CD14-positive monocyte (primary cell): ENCODE measurements around the gene TULP3. TPM values are rescaled to one million over a fixed set of nuclear protein-coding genes. Genes with fewer than 3 reads are reported as not detected.

Experiments used
- DNase-seq, 3 donors: peaks; one replicate each; pipeline ENCODE4 v3.0.0-alpha.2; 2011 to 2022
- H2AFZ ChIP-seq: 2 replicates; pipeline ENCODE4 v1.6.0; 2012; ENCODE audit warnings: mild to moderate bottlenecking, low read depth, low read length, inconsistent platforms; ENCODE audit not compliant: insufficient read depth, poor library complexity, severe bottlenecking
- H3K27ac ChIP-seq, 2 donors: 1 replicate in 1 of 2; 2 replicates in 1 of 2; pipeline ENCODE4 v1.5.1; 2012 to 2013; ENCODE audit warnings: low read length in 2 of 2, control low read depth in 1 of 2, inconsistent platforms in 1 of 2, low read depth in 1 of 2, mild to moderate bottlenecking in 1 of 2
- H3K27me3 ChIP-seq, 2 donors: one replicate each; pipeline versions ENCODE4 v1.6.0 to v1.6.1; 2011 to 2013; ENCODE audit warnings: low read length in 2 of 2; ENCODE audit not compliant: control insufficient read depth in 2 of 2, insufficient read depth in 2 of 2
- H3K36me3 ChIP-seq, 2 donors: replicated peaks in 1 of 2; 1 replicate in 1 of 2; 2 replicates in 1 of 2; pipeline versions ENCODE4 v1.5.1 to v1.6.1; 2012 to 2013; ENCODE audit warnings: low read length in 2 of 2, control low read depth in 1 of 2, inconsistent platforms in 1 of 2, mild to moderate bottlenecking in 1 of 2; ENCODE audit not compliant: insufficient read depth in 2 of 2, control insufficient read depth in 1 of 2
- H3K4me1 ChIP-seq, 2 donors: 1 replicate in 1 of 2; 2 replicates in 1 of 2; pipeline versions ENCODE4 v1.5.1 to v1.6.1; 2012 to 2013; ENCODE audit warnings: low read length in 2 of 2, control low read depth in 1 of 2, inconsistent platforms in 1 of 2, mild to moderate bottlenecking in 1 of 2, moderate library complexity in 1 of 2; ENCODE audit not compliant: insufficient read depth in 2 of 2, control insufficient read depth in 1 of 2
- H3K4me2 ChIP-seq: replicated peaks from 2 replicates; pipeline ENCODE3; 2012; ENCODE audit warnings: low read length, moderate library complexity, mild to moderate bottlenecking; ENCODE audit not compliant: poor library complexity, severe bottlenecking; ENCODE audit errors: extremely low read depth
- H3K4me3 ChIP-seq, 3 experiments: fragments of 200-600 bp in 1 of 3; sonication (generic) in 1 of 3; replicated peaks in 1 of 3; 1 replicate in 2 of 3; 2 replicates in 1 of 3; pipeline ENCODE4 v1.5.1; 2011 to 2013; ENCODE audit warnings: low read length in 3 of 3, mild to moderate bottlenecking in 3 of 3, control low read depth in 2 of 3, low read depth in 2 of 3, inconsistent platforms in 1 of 3, moderate library complexity in 1 of 3
- H3K79me2 ChIP-seq: 2 replicates; pipeline ENCODE4 v1.6.0; 2012; ENCODE audit warnings: mild to moderate bottlenecking, control low read depth, inconsistent platforms, low read length, moderate library complexity; ENCODE audit not compliant: insufficient read depth
- H3K9ac ChIP-seq: 2 replicates; pipeline ENCODE4 v1.6.0; 2017; ENCODE audit warnings: low read length, mild to moderate bottlenecking; ENCODE audit not compliant: insufficient read depth, poor library complexity, severe bottlenecking
- H3K9me3 ChIP-seq, 2 donors: replicated peaks in 1 of 2; 1 replicate in 1 of 2; 2 replicates in 1 of 2; pipeline versions ENCODE4 v1.5.1 to v1.6.1; 2012 to 2013; ENCODE audit warnings: low read length in 2 of 2, control low read depth in 1 of 2; ENCODE audit not compliant: control insufficient read depth in 1 of 2, insufficient read depth in 1 of 2
- H4K20me1 ChIP-seq: 2 replicates; pipeline ENCODE4 v1.6.0; 2012; ENCODE audit warnings: mild to moderate bottlenecking, low read length, control low read depth, moderate library complexity; ENCODE audit not compliant: insufficient read depth
- H3K27ac Mint-ChIP-seq, 7 donors: one replicate each; pipeline ENCODE4 v1.8.0; 2020; ENCODE audit warnings: mild to moderate bottlenecking in 7 of 7, mixed read lengths in 7 of 7, moderate library complexity in 6 of 7, inconsistent platforms in 2 of 7
- H3K27me3 Mint-ChIP-seq, 3 donors: one replicate each; pipeline ENCODE4 v1.8.0; 2021 to 2022; ENCODE audit warnings: low read depth in 3 of 3, mild to moderate bottlenecking in 3 of 3, mixed read lengths in 3 of 3, moderate library complexity in 3 of 3, inconsistent platforms in 1 of 3
- H3K36me3 Mint-ChIP-seq, 2 donors: one replicate each; pipeline ENCODE4 v1.8.0; 2020; ENCODE audit warnings: mixed read lengths in 2 of 2, inconsistent platforms in 1 of 2, mild to moderate bottlenecking in 1 of 2
- H3K4me1 Mint-ChIP-seq: one replicate; pipeline ENCODE4 v1.8.0; 2020; ENCODE audit warnings: mild to moderate bottlenecking, mixed read lengths
- H3K4me3 Mint-ChIP-seq, 2 donors: one replicate each; pipeline ENCODE4 v1.8.0; 2020; ENCODE audit warnings: mild to moderate bottlenecking in 2 of 2, mixed read lengths in 2 of 2, moderate library complexity in 1 of 2
- H3K9me3 Mint-ChIP-seq, 7 donors: one replicate each; pipeline ENCODE4 v1.8.0; 2020 to 2022; ENCODE audit warnings: mixed read lengths in 7 of 7, mild to moderate bottlenecking in 6 of 7, moderate library complexity in 6 of 7, inconsistent platforms in 2 of 7
- WGBS: methylation state at CpG from one replicate; pipeline ENCODE4 v1.1.5; 2013; ENCODE audit warnings: missing lambda C conversion rate; ENCODE audit not compliant: insufficient coverage; 5-methylcytosine and 5-hydroxymethylcytosine counted together
- intact Hi-C, 2 donors: fragments of 100-400 bp; cut with micrococcal nuclease; formaldehyde crosslinking; loops; one replicate each; pipeline versions ENCODE4 v1.15.0 to v1.15.1; 2023
- polyA plus RNA-seq, 3 donors: library from polyadenylated mRNA; depleted of rRNA in 1 of 3; unstranded in 2 of 3; stranded (reverse) in 1 of 3; fragments of 300-500 nt in 2 of 3; fragments of >200 nt in 1 of 3; fragmentation: Illumina TruSeq in 2 of 3; gene quantifications; 1 replicate in 2 of 3; 2 replicates in 1 of 3; pipeline ENCODE4 v1.2.3, GENCODE V29; 2012 to 2021
- TF ChIP-seq, protein P1 (sequence below): fragments of 200-600 bp; IDR thresholded peaks from one replicate; pipeline ENCODE4 v1.8.0; 2022; ENCODE audit warnings: antibody characterized with exemption, mild to moderate bottlenecking

Gene TULP3
- polyA plus RNA-seq, 3 donors: 1.7 to 3.6 (median 2.3) TPM

GRCh38 chr12:2930865-2931264 is 40.2 kb downstream of the TULP3 start:
- no peaks in the 10 kb centered on the region for H3K4me1 ChIP-seq
- H3K36me3 ChIP-seq: no peaks in the 10 kb centered on the region
- H3K4me3 ChIP-seq: no peak overlapping the region
- intact Hi-C loops: no loop called here
- H3K9me3 ChIP-seq: no peaks in the 10 kb centered on the region
- no peak overlapping the region for H3K4me2 ChIP-seq
- no peaks in the 10 kb centered on the region for H3K27me3 ChIP-seq
- H3K36me3 Mint-ChIP-seq: peaks cover 15 to 20% of the 10 kb centered on the region in 2 donors
- no peaks in the 10 kb centered on the region for H3K79me2 ChIP-seq
- no peak overlapping the region for H2AFZ ChIP-seq
- H3K4me1 Mint-ChIP-seq: no peaks in the 10 kb centered on the region
- WGBS: 92% methylated on average over 4 of the region's 8 CpGs
- no peak for DNase-seq
- no peak overlapping the region for H3K4me3 Mint-ChIP-seq
- no peak overlapping the region for H3K9ac ChIP-seq
- no peak overlapping the region for H3K27ac ChIP-seq
- peaks cover 0 to 2% (median 0%) of the 10 kb centered on the region in 3 donors for H3K27me3 Mint-ChIP-seq
- no peaks in the 10 kb centered on the region for H3K9me3 Mint-ChIP-seq
- TF ChIP-seq, protein P1, sequence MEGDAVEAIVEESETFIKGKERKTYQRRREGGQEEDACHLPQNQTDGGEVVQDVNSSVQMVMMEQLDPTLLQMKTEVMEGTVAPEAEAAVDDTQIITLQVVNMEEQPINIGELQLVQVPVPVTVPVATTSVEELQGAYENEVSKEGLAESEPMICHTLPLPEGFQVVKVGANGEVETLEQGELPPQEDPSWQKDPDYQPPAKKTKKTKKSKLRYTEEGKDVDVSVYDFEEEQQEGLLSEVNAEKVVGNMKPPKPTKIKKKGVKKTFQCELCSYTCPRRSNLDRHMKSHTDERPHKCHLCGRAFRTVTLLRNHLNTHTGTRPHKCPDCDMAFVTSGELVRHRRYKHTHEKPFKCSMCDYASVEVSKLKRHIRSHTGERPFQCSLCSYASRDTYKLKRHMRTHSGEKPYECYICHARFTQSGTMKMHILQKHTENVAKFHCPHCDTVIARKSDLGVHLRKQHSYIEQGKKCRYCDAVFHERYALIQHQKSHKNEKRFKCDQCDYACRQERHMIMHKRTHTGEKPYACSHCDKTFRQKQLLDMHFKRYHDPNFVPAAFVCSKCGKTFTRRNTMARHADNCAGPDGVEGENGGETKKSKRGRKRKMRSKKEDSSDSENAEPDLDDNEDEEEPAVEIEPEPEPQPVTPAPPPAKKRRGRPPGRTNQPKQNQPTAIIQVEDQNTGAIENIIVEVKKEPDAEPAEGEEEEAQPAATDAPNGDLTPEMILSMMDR: no peak
- H3K27ac Mint-ChIP-seq: no peak overlapping the region
- no peaks in the 10 kb centered on the region for H4K20me1 ChIP-seq

GRCh38 chr12:2933586-2933985 is 42.9 kb downstream of the TULP3 start:
- no peak overlapping the region for H3K4me2 ChIP-seq
- no peak overlapping the region for H3K27ac Mint-ChIP-seq
- no peaks in the 10 kb centered on the region for H3K9me3 ChIP-seq
- H3K9ac ChIP-seq: no peak overlapping the region
- no peaks in the 10 kb centered on the region for H3K4me1 Mint-ChIP-seq
- H2AFZ ChIP-seq: no peak overlapping the region
- H3K4me1 ChIP-seq: no peaks in the 10 kb centered on the region
- DNase-seq: no peak
- no peak overlapping the region for H3K4me3 Mint-ChIP-seq
- H3K9me3 Mint-ChIP-seq: no peaks in the 10 kb centered on the region
- H3K27me3 ChIP-seq: no peaks in the 10 kb centered on the region
- H3K79me2 ChIP-seq: no peaks in the 10 kb centered on the region
- TF ChIP-seq, protein P1: no peak
- intact Hi-C loops: no loop called here
- WGBS: 99% methylated on average over 4 of the region's 6 CpGs
- H3K27ac ChIP-seq: no peak overlapping the region
- H3K36me3 ChIP-seq: no peaks in the 10 kb centered on the region
- H3K27me3 Mint-ChIP-seq: peaks cover 0 to 2% (median 0%) of the 10 kb centered on the region in 3 donors
- H3K36me3 Mint-ChIP-seq: peaks cover 20 to 24% of the 10 kb centered on the region in 2 donors
- no peaks in the 10 kb centered on the region for H4K20me1 ChIP-seq
- H3K4me3 ChIP-seq: no peak overlapping the region
